ENCODE results near the gene CYTH2. TPM values are rescaled to one million over a fixed set of nuclear protein-coding genes. Genes with fewer than 3 reads are reported as not detected.

Gene CYTH2
- total and polyA plus RNA-seq, 2 experiments from 2014 or later = 41.1 to 60.4 TPM

- Histone ChIP-seq H4K20me1 (replicated peaks; ENCODE audit: insufficient read depth) (peaks cover 5% of the 10 kb centered on the region; the same call in 1 of the 2 replicates), H3K27ac (ENCODE audit: low read depth) (no peak overlapping the region), H3F3A (replicated peaks; ENCODE audit: low read depth) (peaks cover 31% of the 10 kb centered on the region), H3K4me1 (ENCODE audit: insufficient read depth) (peaks cover 23% of the 10 kb centered on the region), H3K27me3 (ENCODE audit: insufficient read depth) (0 out of 2 replicates have a peak, but pooled peaks cover 2% of the 10 kb centered on the region), H3K9me2 (ENCODE audit: insufficient read depth) (no peaks in the 10 kb centered on the region), H3K79me2 (replicated peaks; ENCODE audit: insufficient read depth) (no peaks in the 10 kb centered on the region), H3K4me3 (peak overlapping the region; percentile 62), H2AFZ (no peak overlapping the region), H3K36me3 (ENCODE audit: insufficient read depth) (no peaks in the 10 kb centered on the region), H3K4me2 (peak overlapping the region; percentile 82)
- H3K36me3 Mint-ChIP-seq (ENCODE audit: low read depth) = no peaks in the 10 kb centered on the region; the same call in 2 of the 3 replicates
- peaks cover 21% of the 10 kb centered on the region for H3K4me1 Mint-ChIP-seq
- no peaks in the 10 kb centered on the region; the same call in 2 of the 3 replicates for H3K9me3 Mint-ChIP-seq
- no peak for TF ChIP-seq NANOG (IDR thresholded peaks at IDR 0.05; ENCODE audit: borderline replicate concordance)
- peak; percentile 38; the same call in 1 of the 2 replicates for TF ChIP-seq POLR2AphosphoS5 (IDR thresholded peaks at IDR 0.05; ENCODE audit: low read depth)
- no peak overlapping the region for H3K27ac Mint-ChIP-seq
- DNase-seq (ENCODE audit: low spot score) (peak; percentile 15), ATAC-seq (no peak)
- H3K4me3 Mint-ChIP-seq = peak overlapping the region; percentile 76
- peaks cover 20% of the 10 kb centered on the region for H3K27me3 Mint-ChIP-seq (ENCODE audit: insufficient read depth, low read depth, poor library complexity)
Measured at GRCh38 chr19:48493718-48494401, 24.7 kb downstream of the CYTH2 start.

- no peak overlapping the region for H3K4me2 ChIP-seq
- H3K4me3 ChIP-seq = no peak overlapping the region
- peaks cover 27% of the 10 kb centered on the region for H3F3A ChIP-seq (replicated peaks; ENCODE audit: low read depth)
- Mint-ChIP-seq H3K36me3 (ENCODE audit: low read depth) (no peaks in the 10 kb centered on the region; the same call in 1 of the 3 replicates), H3K27me3 (ENCODE audit: insufficient read depth, low read depth, poor library complexity) (peaks cover 18% of the 10 kb centered on the region), H3K4me1 (peaks cover 27% of the 10 kb centered on the region), H3K4me3 (peak overlapping the region; percentile 19; the same call in 2 of the 3 replicates), H3K9me3 (no peaks in the 10 kb centered on the region; the same call in 2 of the 3 replicates), H3K27ac (no peak overlapping the region)
- H3K36me3 ChIP-seq (ENCODE audit: insufficient read depth) = no peaks in the 10 kb centered on the region
- H2AFZ ChIP-seq = no peak overlapping the region
- H3K9me2 ChIP-seq (ENCODE audit: insufficient read depth) = no peaks in the 10 kb centered on the region
- H3K4me1 ChIP-seq (ENCODE audit: insufficient read depth) = peaks cover 19% of the 10 kb centered on the region
- no peak overlapping the region for H3K27ac ChIP-seq (ENCODE audit: low read depth)
- DNase-seq (ENCODE audit: low spot score) (no peak), ATAC-seq (no peak)
- no peaks in the 10 kb centered on the region; the same call in 1 of the 2 replicates for H4K20me1 ChIP-seq (replicated peaks; ENCODE audit: insufficient read depth)
- H3K27me3 ChIP-seq (ENCODE audit: insufficient read depth) = 0 out of 2 replicates have a peak, but pooled peaks cover 2% of the 10 kb centered on the region
- no peaks in the 10 kb centered on the region for H3K79me2 ChIP-seq (replicated peaks; ENCODE audit: insufficient read depth)
- TF ChIP-seq ETS1 (IDR thresholded peaks at IDR 0.05) (no peak), CTCF (conservative IDR thresholded peaks at IDR 0.05; ENCODE audit: low read depth in 2 of 2) (no peak), EZH2phosphoT487 (IDR thresholded peaks at IDR 0.05; ENCODE audit: unreplicated experiment) (no peak), REST (IDR thresholded peaks at IDR 0.05; ENCODE audit: unreplicated experiment) (no peak), POLR2AphosphoS5 (IDR thresholded peaks at IDR 0.05; ENCODE audit: low read depth) (no peak), ZNF331 (CRISPR knock-in tag; IDR thresholded peaks at IDR 0.05; ENCODE audit: low read depth) (no peak), EZH2 (IDR thresholded peaks at IDR 0.05; ENCODE audit: low read depth, unreplicated experiment) (no peak), ZNF114 (CRISPR knock-in tag; IDR thresholded peaks at IDR 0.05) (no peak), JUNB (IDR thresholded peaks at IDR 0.05; ENCODE audit: unreplicated experiment) (no peak), STAT1 (IDR thresholded peaks at IDR 0.05; ENCODE audit: unreplicated experiment) (no peak)
Measured at GRCh38 chr19:48495396-48495795, 26.2 kb downstream of the CYTH2 start.

Measured in GM23338 (cell line).